Brain microvascular endothelial cell (primary cell): Measurements from ENCODE around the gene KRT77.

Experiments
- DNase-seq: peaks from one replicate; pipeline ENCODE4 v3.0.0-alpha.2; 2020
- H3K27ac ChIP-seq: fragments of 250-450 bp; sonication (Bioruptor Pico); 2 replicates; pipeline ENCODE4 v1.5.1; 2020; ENCODE audit warnings: mild to moderate bottlenecking, moderate library complexity
- H3K27me3 ChIP-seq: fragments of 250-450 bp; sonication (Bioruptor Pico); replicated peaks from 2 replicates; pipeline ENCODE4 v1.5.1; 2020; ENCODE audit warnings: mild to moderate bottlenecking
- H3K36me3 ChIP-seq: fragments of 250-450 bp; sonication (Bioruptor Pico); replicated peaks from 2 replicates; pipeline ENCODE4 v1.5.1; 2020; ENCODE audit warnings: mild to moderate bottlenecking
- H3K4me3 ChIP-seq: 2 replicates; pipeline ENCODE4 v1.5.1; 2011; ENCODE audit warnings: low read depth, mild to moderate bottlenecking, control low read depth, low read length, moderate library complexity
- CTCF ChIP-seq: IDR thresholded peaks from 2 replicates; pipeline ENCODE4 v1.5.1; 2011; ENCODE audit warnings: low read depth, mild to moderate bottlenecking, moderate library complexity, low read length, control low read depth, inconsistent platforms; ENCODE audit errors: missing control alignments
- in situ Hi-C: cut with HindIII; loops from 2 replicates; pipeline ENCODE4 v1.10.0; 2017; ENCODE audit warnings: low sequenced_read_pairs, low pct_ligation_motif_present

Gene KRT77

DNA sequence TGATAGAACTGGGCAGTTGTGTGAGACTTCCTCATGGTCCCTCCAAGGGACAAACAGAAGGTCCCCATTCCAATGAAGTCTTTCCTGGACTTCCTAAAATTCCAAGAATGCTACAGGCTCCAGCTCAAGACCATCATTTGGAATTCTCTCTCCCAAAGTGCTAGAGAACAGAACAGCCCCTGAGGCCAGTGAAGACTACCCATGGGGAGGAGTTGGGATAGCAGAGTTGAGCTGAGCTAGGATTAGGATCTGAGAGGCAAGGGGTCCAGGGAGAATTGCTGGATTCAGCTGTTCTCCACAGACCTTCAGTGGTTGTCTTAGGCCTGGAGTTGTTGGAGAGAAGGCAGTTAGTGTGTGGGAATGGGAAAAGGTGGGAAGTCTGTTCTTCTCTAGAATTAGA lies 33.9 kb downstream of the KRT77 start:
- in situ Hi-C loops: no loop called here
- Histone ChIP-seq H3K27me3 (peaks cover 3% of the 10 kb centered on the region), H3K27ac (no peak overlapping the region), H3K36me3 (no peaks in the 10 kb centered on the region), H3K4me3 (no peak overlapping the region)
- TF ChIP-seq CTCF: no peak
- no peak for DNase-seq

GRCh38 chr12:52667931-52668330 lies 35.4 kb downstream of the KRT77 start:
- no peak for TF ChIP-seq CTCF
- peaks cover 1% of the 10 kb centered on the region for H3K27me3 ChIP-seq
- no peak overlapping the region for H3K27ac ChIP-seq
- in situ Hi-C loops: no loop called here
- H3K4me3 ChIP-seq: no peak overlapping the region
- H3K36me3 ChIP-seq: no peaks in the 10 kb centered on the region
- DNase-seq: no peak

DNA sequence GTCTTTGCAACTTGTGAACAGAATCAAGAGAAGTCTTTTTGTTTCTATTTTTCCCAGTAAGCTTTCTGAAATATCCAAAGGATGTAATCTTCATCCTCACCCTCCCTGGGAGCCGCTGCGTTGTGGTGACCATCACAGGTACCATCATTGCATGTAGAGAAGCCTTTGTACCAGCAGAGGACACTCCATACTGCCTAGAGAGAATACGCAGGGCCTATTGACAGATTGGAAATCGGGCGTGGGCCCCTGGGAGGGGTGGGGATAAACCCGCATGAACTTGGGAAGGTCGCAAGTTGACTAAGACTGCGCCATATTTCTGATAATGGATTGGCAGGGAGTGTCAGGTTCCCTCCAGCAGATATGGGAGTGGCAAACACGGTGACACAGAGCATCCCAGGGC lies 35.8 kb downstream of the KRT77 start:
- DNase-seq: no peak
- peaks cover 1% of the 10 kb centered on the region for H3K27me3 ChIP-seq
- TF ChIP-seq CTCF: peak; percentile 57
- no peaks in the 10 kb centered on the region for H3K36me3 ChIP-seq
- in situ Hi-C loops: no loop called here
- no peak overlapping the region for H3K4me3 ChIP-seq
- no peak overlapping the region for H3K27ac ChIP-seq

DNA sequence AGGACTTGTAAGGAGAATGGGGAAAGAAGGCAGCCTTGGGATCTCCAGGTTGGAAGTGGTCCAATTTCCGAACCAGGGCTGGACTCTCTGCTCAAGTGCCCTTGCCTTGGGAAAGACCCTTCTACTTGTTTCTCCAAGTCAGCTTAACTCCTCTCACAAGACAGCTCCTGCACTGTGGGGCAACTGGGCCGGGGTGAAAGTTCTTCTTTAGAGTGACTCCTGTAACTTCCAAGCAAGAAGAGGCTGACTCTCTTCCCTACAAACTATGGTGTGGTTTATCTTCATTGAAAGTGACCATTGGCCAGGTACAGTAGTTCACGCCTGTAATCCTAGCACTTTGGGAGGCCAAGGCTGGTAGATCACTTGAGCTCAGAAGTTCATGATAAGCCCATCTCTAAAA lies 36.9 kb downstream of the KRT77 start:
- TF ChIP-seq CTCF: no peak
- DNase-seq: no peak
- Histone ChIP-seq H3K27ac (no peak overlapping the region), H3K4me3 (no peak overlapping the region), H3K27me3 (peaks cover 1% of the 10 kb centered on the region), H3K36me3 (no peaks in the 10 kb centered on the region)
- in situ Hi-C loops: no loop called here

DNA sequence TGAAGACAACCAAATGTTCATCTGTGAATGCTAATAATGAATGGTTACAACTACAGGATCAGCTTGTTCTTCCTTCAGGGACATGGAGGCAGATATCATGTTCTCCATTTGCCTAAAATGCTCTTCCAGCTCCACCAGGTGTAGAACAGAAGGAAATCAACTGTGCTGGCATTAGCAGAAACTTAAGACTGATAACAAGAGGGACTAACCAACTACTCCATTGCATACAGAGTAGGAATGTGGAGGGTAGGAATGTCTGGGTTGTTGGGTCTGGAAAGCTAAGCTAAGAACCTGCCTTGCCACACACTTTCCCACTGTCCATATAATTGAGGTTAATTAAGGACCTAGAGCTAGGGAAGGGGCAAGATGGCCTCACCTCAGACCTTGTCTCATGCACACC lies 39.9 kb downstream of the KRT77 start:
- DNase-seq: no peak
- H3K27me3 ChIP-seq: peaks cover 1% of the 10 kb centered on the region
- H3K4me3 ChIP-seq: no peak overlapping the region
- TF ChIP-seq CTCF: no peak
- no peaks in the 10 kb centered on the region for H3K36me3 ChIP-seq
- H3K27ac ChIP-seq: no peak overlapping the region
- in situ Hi-C loops: no loop called here

- Histone ChIP-seq H3K27me3 (peaks cover 1% of the 10 kb centered on the region), H3K4me3 (no peak overlapping the region), H3K36me3 (no peaks in the 10 kb centered on the region), H3K27ac (no peak overlapping the region)
- no peak for TF ChIP-seq CTCF
- in situ Hi-C loops: no loop called here
- DNase-seq: no peak
Measured at GRCh38 chr12:52662918-52663229, 40.5 kb downstream of the KRT77 start.
